ENCODE measurements around the gene MGMT. TPM values are rescaled to one million over a fixed set of nuclear protein-coding genes. Genes with fewer than 3 reads are reported as not detected.

Gene MGMT
- total RNA-seq, 5 donors from 2014 or later (not counting 1 experiment from before 2014, with no cell fraction given): 16.6 to 24.6 (median 21.1) TPM

DNA sequence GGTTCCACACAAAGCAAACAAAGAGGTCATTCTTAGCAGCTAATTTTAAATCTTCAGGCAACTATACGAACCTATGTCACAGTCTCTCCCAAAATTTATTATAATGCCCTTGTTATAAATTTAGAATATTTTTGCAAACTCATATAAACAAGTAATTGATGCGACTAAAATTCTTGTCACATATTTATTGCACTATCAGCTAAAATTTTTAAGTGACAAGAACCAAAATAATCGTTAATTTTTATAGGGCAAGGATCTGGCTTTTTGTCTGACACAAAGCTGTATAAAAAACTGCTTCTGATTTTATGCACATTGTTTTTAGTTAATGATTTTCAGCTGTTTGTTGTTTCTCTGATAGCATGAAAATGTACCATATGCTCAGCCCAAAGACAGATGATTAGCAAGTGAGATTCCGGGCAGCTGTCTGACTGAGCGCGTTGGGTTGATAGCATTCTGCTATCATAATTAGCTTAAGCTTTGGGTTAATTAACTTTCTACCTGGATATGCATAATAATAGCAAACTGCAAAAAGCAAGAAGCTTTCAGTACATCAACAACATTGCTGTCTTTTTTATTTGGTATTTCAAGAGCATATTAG lies 136.0 kb downstream of the MGMT start:
- peaks cover 0 to 2% (median 0%) of the 10 kb centered on the region in 3 donors for H3K4me1 Mint-ChIP-seq
- H3K4me3 Mint-ChIP-seq: no peak overlapping the region
- no peaks in the 10 kb centered on the region for H3K27me3 Mint-ChIP-seq
- ChIA-PET CTCF (interaction anchor here in 1 of 2 donors (0.7 kb wide), 1 partner anchor 826 kb away, joined by 9 read pairs; no protein-coding TSS in a partner anchor), POLR2A (no interaction called here)
- H3K27ac Mint-ChIP-seq: no peak overlapping the region
- H3K9me3 Mint-ChIP-seq: peaks cover 0 to 4% (median 3%) of the 10 kb centered on the region in 3 donors
- no CpG with 5 or more reads among the region's 6 CpGs for WGBS (ENCODE audit: insufficient coverage)
- Histone ChIP-seq H3K27ac (ENCODE audit: low read length) (no peak overlapping the region), H3K9me3 (no peaks in the 10 kb centered on the region), H3K27me3 (replicated peaks in 1 of 2; ENCODE audit: control insufficient read depth in 2 of 2, extremely low read depth in 1 of 2, insufficient read depth in 2 of 2, low read length in 1 of 2) (no peaks in the 10 kb centered on the region), H3K4me3 (ENCODE audit: control insufficient read depth in 1 of 2, extremely low read depth in 1 of 2, low read length in 1 of 2) (no peak overlapping the region), H3K4me1 (ENCODE audit: control insufficient read depth in 1 of 2, extremely low read depth in 1 of 2, insufficient read depth in 2 of 2, low read length in 2 of 2) (no peaks in the 10 kb centered on the region), H3K36me3 (ENCODE audit: control insufficient read depth in 2 of 2, extremely low read depth in 1 of 2, insufficient read depth in 1 of 2, low read length in 1 of 2) (no peaks in the 10 kb centered on the region)
- no peak for DNase-seq
- peaks cover 43% of the 10 kb centered on the region for H3K36me3 Mint-ChIP-seq
- no peak for ATAC-seq (replicated peaks in 1 of 4)

DNA sequence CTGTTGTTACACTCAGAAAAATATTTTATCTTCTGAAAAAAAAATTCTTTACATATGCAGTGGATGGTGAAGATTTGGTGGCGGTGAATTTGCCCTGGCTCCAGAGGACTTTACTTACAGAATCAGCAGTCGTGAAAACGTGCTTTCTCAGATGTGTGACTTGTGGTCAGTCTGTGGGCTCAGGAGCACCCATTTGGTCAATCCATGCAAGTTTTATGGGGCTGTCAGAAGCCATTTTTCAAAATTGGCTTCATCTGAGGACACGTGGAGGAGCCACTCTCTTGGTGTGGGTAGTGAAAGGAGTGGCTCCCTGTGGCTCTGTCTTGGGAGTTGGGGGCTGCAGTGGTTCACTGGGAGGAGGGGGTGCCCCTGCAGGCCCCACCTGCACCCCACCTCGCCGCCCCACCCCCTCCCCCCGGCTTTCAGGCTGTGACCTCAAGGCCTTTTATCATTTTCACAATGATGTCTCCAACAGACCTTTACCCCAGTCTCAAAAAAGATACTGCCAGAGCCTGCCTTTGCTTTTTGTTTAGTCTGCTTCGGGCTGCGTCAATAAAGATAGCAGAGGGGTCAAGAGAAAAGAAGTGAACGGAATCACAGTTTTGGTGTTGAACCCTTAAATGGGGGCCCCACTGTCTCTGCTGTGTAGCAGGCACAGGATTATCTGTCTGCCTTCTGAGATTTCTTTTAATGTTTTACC lies 137.4 kb downstream of the MGMT start:
- no peak overlapping the region for H3K4me3 ChIP-seq (ENCODE audit: control insufficient read depth in 1 of 2, extremely low read depth in 1 of 2, low read length in 1 of 2)
- no peak overlapping the region for H3K27ac ChIP-seq (ENCODE audit: low read length)
- no peak for DNase-seq
- no peak for ATAC-seq (replicated peaks in 1 of 4)
- H3K36me3 ChIP-seq (ENCODE audit: control insufficient read depth in 2 of 2, extremely low read depth in 1 of 2, insufficient read depth in 1 of 2, low read length in 1 of 2): no peaks in the 10 kb centered on the region
- ChIA-PET POLR2A (no interaction called here), CTCF (no interaction called here)
- H3K27ac Mint-ChIP-seq: no peak overlapping the region
- H3K27me3 Mint-ChIP-seq: no peaks in the 10 kb centered on the region
- H3K9me3 ChIP-seq: no peaks in the 10 kb centered on the region
- peaks cover 41% of the 10 kb centered on the region for H3K36me3 Mint-ChIP-seq
- no peaks in the 10 kb centered on the region for H3K27me3 ChIP-seq (replicated peaks in 1 of 2; ENCODE audit: control insufficient read depth in 2 of 2, extremely low read depth in 1 of 2, insufficient read depth in 2 of 2, low read length in 1 of 2)
- H3K4me1 ChIP-seq (ENCODE audit: control insufficient read depth in 1 of 2, extremely low read depth in 1 of 2, insufficient read depth in 2 of 2, low read length in 2 of 2): no peaks in the 10 kb centered on the region
- no peak overlapping the region for H3K4me3 Mint-ChIP-seq
- 80% methylated on average over 4 of the region's 10 CpGs for WGBS (ENCODE audit: insufficient coverage)
- H3K4me1 Mint-ChIP-seq: peaks cover 0 to 8% (median 2%) of the 10 kb centered on the region in 3 donors
- H3K9me3 Mint-ChIP-seq: peaks cover 0 to 3% (median 0%) of the 10 kb centered on the region in 3 donors

DNA sequence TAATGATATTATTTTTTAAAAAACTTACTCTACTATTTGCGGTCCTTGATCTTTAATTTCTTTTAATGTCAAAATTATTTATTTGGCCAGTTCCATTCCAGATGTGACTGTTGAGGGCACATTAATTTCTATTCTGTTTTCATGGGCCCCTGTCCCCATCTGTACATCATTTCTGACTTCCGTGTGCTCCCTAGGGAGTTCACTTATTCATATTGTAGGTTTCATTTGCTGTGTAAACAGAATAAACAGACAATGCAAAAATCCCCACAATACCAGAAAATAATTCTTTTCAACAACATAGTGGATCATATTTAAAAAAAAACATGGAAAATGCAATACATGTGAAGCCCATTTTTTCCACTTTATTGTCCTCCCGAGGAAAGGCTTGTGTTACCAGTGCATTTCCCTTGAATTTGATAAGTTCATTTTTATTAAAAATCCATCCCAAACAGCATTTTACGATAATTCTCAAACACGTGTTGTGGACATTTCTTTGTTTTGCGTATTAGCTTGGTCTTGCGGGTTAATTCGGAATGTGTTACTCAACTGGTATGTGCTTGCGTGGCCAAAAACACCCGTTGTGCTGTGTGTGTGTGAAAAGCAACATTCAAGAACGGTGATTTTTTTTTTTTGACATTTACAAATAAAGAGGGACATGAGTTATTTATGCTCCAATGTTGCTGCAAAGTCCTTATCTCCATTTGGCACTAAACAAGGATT lies 138.4 kb downstream of the MGMT start:
- DNase-seq (no peak), ATAC-seq (replicated peaks in 1 of 4) (no peak)
- ChIA-PET CTCF (no interaction called here), POLR2A (no interaction called here)
- peaks cover 45% of the 10 kb centered on the region for H3K36me3 Mint-ChIP-seq
- H3K4me3 Mint-ChIP-seq: no peak overlapping the region
- Histone ChIP-seq H3K36me3 (ENCODE audit: control insufficient read depth in 2 of 2, extremely low read depth in 1 of 2, insufficient read depth in 1 of 2, low read length in 1 of 2) (no peaks in the 10 kb centered on the region), H3K4me1 (ENCODE audit: control insufficient read depth in 1 of 2, extremely low read depth in 1 of 2, insufficient read depth in 2 of 2, low read length in 2 of 2) (no peaks in the 10 kb centered on the region), H3K27me3 (replicated peaks in 1 of 2; ENCODE audit: control insufficient read depth in 2 of 2, extremely low read depth in 1 of 2, insufficient read depth in 2 of 2, low read length in 1 of 2) (no peaks in the 10 kb centered on the region), H3K4me3 (ENCODE audit: control insufficient read depth in 1 of 2, extremely low read depth in 1 of 2, low read length in 1 of 2) (no peak overlapping the region), H3K9me3 (no peaks in the 10 kb centered on the region), H3K27ac (ENCODE audit: low read length) (no peak overlapping the region)
- peaks cover 0 to 11% (median 2%) of the 10 kb centered on the region in 3 donors for H3K4me1 Mint-ChIP-seq
- H3K27ac Mint-ChIP-seq: no peak overlapping the region
- WGBS (ENCODE audit: insufficient coverage): 80% methylated on average over 2 of the region's 11 CpGs
- H3K9me3 Mint-ChIP-seq: peaks cover 0 to 3% (median 0%) of the 10 kb centered on the region in 3 donors
- H3K27me3 Mint-ChIP-seq: no peaks in the 10 kb centered on the region

DNA sequence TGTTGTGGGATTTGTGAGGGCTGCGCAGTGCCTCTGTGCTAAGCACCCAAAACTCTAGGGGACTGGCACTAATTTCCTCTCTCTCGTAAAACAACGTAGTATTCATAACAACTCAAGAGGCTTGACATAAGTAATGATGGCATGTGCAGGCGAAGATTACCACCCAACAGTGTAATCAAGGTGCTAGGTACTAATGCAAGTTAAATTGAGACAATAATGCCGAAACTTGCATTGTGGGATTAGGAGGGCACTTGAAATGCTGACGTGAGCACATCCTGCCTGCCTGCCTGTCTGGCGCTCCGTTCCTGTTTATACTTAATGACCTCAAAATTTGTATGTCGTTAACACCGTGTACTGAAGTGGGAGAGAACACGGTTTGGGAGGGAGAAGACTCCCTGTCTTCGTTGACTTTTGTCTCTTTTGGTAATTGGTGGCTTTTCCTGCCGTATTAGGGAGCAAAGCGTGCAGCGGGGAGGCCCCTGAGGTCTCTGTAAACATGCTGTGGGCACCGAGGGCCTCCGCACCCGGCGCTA lies 139.0 kb downstream of the MGMT start:
- H3K27me3 Mint-ChIP-seq: no peaks in the 10 kb centered on the region
- ChIA-PET POLR2A (no interaction called here), CTCF (no interaction called here)
- no peak overlapping the region for H3K27ac Mint-ChIP-seq
- peaks cover 49% of the 10 kb centered on the region for H3K36me3 Mint-ChIP-seq
- Histone ChIP-seq H3K9me3 (no peaks in the 10 kb centered on the region), H3K36me3 (ENCODE audit: control insufficient read depth in 2 of 2, extremely low read depth in 1 of 2, insufficient read depth in 1 of 2, low read length in 1 of 2) (no peaks in the 10 kb centered on the region), H3K4me3 (ENCODE audit: control insufficient read depth in 1 of 2, extremely low read depth in 1 of 2, low read length in 1 of 2) (peak overlapping the region in 1 of 2 donors; percentile 1), H3K4me1 (ENCODE audit: control insufficient read depth in 1 of 2, extremely low read depth in 1 of 2, insufficient read depth in 2 of 2, low read length in 2 of 2) (no peaks in the 10 kb centered on the region), H3K27ac (ENCODE audit: low read length) (no peak overlapping the region), H3K27me3 (replicated peaks in 1 of 2; ENCODE audit: control insufficient read depth in 2 of 2, extremely low read depth in 1 of 2, insufficient read depth in 2 of 2, low read length in 1 of 2) (no peaks in the 10 kb centered on the region)
- DNase-seq: no peak
- peak overlapping the region in 1 of 3 donors; percentile 18 for H3K4me3 Mint-ChIP-seq
- peaks cover 0 to 3% (median 0%) of the 10 kb centered on the region in 3 donors for H3K9me3 Mint-ChIP-seq
- ATAC-seq (replicated peaks in 1 of 4): no peak
- 76% methylated on average over 12 of the region's 19 CpGs for WGBS (ENCODE audit: insufficient coverage)
- H3K4me1 Mint-ChIP-seq: peaks cover 0 to 17% (median 2%) of the 10 kb centered on the region in 3 donors

DNA sequence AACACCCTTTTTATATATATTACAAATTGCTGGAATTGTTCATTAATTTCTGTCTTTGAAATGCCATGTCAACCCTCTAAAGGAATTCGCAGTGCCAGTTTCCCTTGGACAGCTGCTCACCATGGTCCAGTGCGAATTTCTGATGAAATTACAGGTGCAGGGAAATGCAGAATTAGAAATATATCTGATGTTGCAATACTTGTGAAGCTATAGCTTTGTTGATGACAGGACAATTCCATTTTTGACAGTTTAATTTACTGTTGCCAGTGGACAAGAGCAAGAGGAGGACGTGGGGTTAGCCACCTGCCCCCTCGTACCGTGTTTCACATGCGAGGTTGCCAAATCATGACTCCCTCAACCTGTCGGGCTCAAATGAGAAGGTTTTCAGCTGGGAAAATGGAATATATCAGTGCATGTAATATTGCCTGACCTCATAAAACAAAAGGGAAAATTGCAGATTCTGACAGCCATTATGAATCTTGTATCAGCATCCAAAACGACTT lies 140.6 kb downstream of the MGMT start:
- Mint-ChIP-seq H3K4me1 (peaks cover 0 to 23% (median 2%) of the 10 kb centered on the region in 3 donors), H3K4me3 (no peak overlapping the region), H3K9me3 (peaks cover 0 to 3% (median 0%) of the 10 kb centered on the region in 3 donors), H3K36me3 (peaks cover 61% of the 10 kb centered on the region), H3K27ac (no peak overlapping the region), H3K27me3 (no peaks in the 10 kb centered on the region)
- H3K27ac ChIP-seq (ENCODE audit: low read length): no peak overlapping the region
- H3K4me1 ChIP-seq (ENCODE audit: control insufficient read depth in 1 of 2, extremely low read depth in 1 of 2, insufficient read depth in 2 of 2, low read length in 2 of 2): no peaks in the 10 kb centered on the region
- no peaks in the 10 kb centered on the region for H3K27me3 ChIP-seq (replicated peaks in 1 of 2; ENCODE audit: control insufficient read depth in 2 of 2, extremely low read depth in 1 of 2, insufficient read depth in 2 of 2, low read length in 1 of 2)
- no peak for ATAC-seq (replicated peaks in 1 of 4)
- no peaks in the 10 kb centered on the region for H3K36me3 ChIP-seq (ENCODE audit: control insufficient read depth in 2 of 2, extremely low read depth in 1 of 2, insufficient read depth in 1 of 2, low read length in 1 of 2)
- CTCF ChIA-PET: no interaction called here
- 100% methylated on average over 2 of the region's 8 CpGs for WGBS (ENCODE audit: insufficient coverage)
- no peak for DNase-seq
- POLR2A ChIA-PET: no interaction called here
- H3K9me3 ChIP-seq: no peaks in the 10 kb centered on the region
- H3K4me3 ChIP-seq (ENCODE audit: control insufficient read depth in 1 of 2, extremely low read depth in 1 of 2, low read length in 1 of 2): no peak overlapping the region

DNA sequence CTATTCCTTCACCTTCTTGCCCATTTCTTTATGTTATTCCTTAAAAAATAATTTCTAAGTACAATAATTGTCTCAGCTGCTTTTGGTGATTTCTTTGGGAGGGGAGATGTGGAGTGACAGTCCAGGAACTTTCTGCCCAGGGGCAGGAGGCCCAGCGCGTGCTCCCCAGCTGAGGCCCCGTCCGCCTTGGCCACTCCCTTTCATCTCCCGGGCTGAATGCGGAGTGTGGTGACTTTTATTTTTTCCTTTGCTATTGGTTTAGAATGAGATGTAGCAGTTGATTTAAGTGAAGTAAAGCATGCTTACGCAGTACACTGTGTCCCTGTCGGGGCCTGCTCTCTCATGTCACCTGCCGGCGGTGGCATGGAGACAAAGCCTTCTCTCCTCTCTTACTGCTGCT lies 141.6 kb downstream of the MGMT start:
- no peaks in the 10 kb centered on the region for H3K4me1 ChIP-seq (ENCODE audit: control insufficient read depth in 1 of 2, extremely low read depth in 1 of 2, insufficient read depth in 2 of 2, low read length in 2 of 2)
- H3K4me3 ChIP-seq (ENCODE audit: control insufficient read depth in 1 of 2, extremely low read depth in 1 of 2, low read length in 1 of 2): no peak overlapping the region
- Mint-ChIP-seq H3K9me3 (peaks cover 0 to 3% (median 0%) of the 10 kb centered on the region in 3 donors), H3K4me1 (peaks cover 0 to 23% (median 2%) of the 10 kb centered on the region in 3 donors), H3K27ac (no peak overlapping the region), H3K27me3 (no peaks in the 10 kb centered on the region), H3K4me3 (no peak overlapping the region), H3K36me3 (peaks cover 56% of the 10 kb centered on the region)
- H3K36me3 ChIP-seq (ENCODE audit: control insufficient read depth in 2 of 2, extremely low read depth in 1 of 2, insufficient read depth in 1 of 2, low read length in 1 of 2): no peaks in the 10 kb centered on the region
- CTCF ChIA-PET: no interaction called here
- no peaks in the 10 kb centered on the region for H3K27me3 ChIP-seq (replicated peaks in 1 of 2; ENCODE audit: control insufficient read depth in 2 of 2, extremely low read depth in 1 of 2, insufficient read depth in 2 of 2, low read length in 1 of 2)
- WGBS (ENCODE audit: insufficient coverage): no CpG with 5 or more reads among the region's 10 CpGs
- H3K9me3 ChIP-seq: no peaks in the 10 kb centered on the region
- DNase-seq: no peak
- ATAC-seq (replicated peaks in 1 of 4): no peak
- H3K27ac ChIP-seq (ENCODE audit: low read length): no peak overlapping the region
- POLR2A ChIA-PET: no interaction called here

All from T-cell (primary cell).